ENCODE data around the gene RPS29.
"Not testable (repeated sequence)": the region's sequence is repeated elsewhere in the genome, so short reads cannot be mapped to it uniquely, and the experiment has no call there.

Gene RPS29

GRCh38 chr14:49622022-49622607 lies 35.9 kb upstream of the RPS29 start:
- TF ChIP-seq CTCF (IDR thresholded peaks at IDR 0.05; ENCODE audit: low read depth, low read length) = no peak
- peaks cover 50% of the 10 kb centered on the region for H3K36me3 ChIP-seq
- H3K4me3 ChIP-seq (ENCODE audit: low read depth, low read length) = peak overlapping the region; percentile 91

GRCh38 chr14:49621114-49621881 lies 35.1 kb upstream of the RPS29 start:
- Histone ChIP-seq H3K36me3 (peaks cover 47% of the 10 kb centered on the region), H3K4me1 (no peaks in the 10 kb centered on the region), H3K9me3 (no peaks in the 10 kb centered on the region), H3K4me3 (ENCODE audit: low read depth, low read length) (peak overlapping the region; percentile 91), H3K27me3 (no peaks in the 10 kb centered on the region)
- no peak; the same call in 1 of the 2 replicates for TF ChIP-seq CTCF (IDR thresholded peaks at IDR 0.05; ENCODE audit: low read depth, low read length)
- DNase-seq = peak; percentile 80

More at GRCh38 chr14:49622022-49622607, 35.9 kb upstream of the RPS29 start:
- Histone ChIP-seq H3K9me3 (no peaks in the 10 kb centered on the region), H3K4me1 (no peaks in the 10 kb centered on the region), H3K27me3 (no peaks in the 10 kb centered on the region)
- no peak for DNase-seq

- Histone ChIP-seq H3K9me3 (no peaks in the 10 kb centered on the region), H3K36me3 (peaks cover 39% of the 10 kb centered on the region), H3K4me1 (no peaks in the 10 kb centered on the region), H3K27me3 (no peaks in the 10 kb centered on the region), H3K4me3 (ENCODE audit: low read depth, low read length) (peak within 1 kb of the TSS; percentile 91)
- peak; percentile 99 for DNase-seq
- TF ChIP-seq CTCF (IDR thresholded peaks at IDR 0.05; ENCODE audit: low read depth, low read length) = peak; percentile 25
Measured at GRCh38 chr14:49620182-49621113, 34.3 kb upstream of the RPS29 start, which contains the start of the genes MGAT2 and RPL36AL. MGAT2 (plus strand) TSS chr14:49620799; CDS start chr14:49621269, 470 bp downstream. RPL36AL (minus strand) TSS chr14:49620626; CDS start chr14:49619104, 1,522 bp downstream.

- H3K36me3 ChIP-seq = peaks cover 37% of the 10 kb centered on the region
- no peaks in the 10 kb centered on the region for H3K27me3 ChIP-seq
- no peak for DNase-seq
- TF ChIP-seq CTCF (IDR thresholded peaks at IDR 0.05; ENCODE audit: low read depth, low read length) = no peak
- peak overlapping the region; percentile 91 for H3K4me3 ChIP-seq (ENCODE audit: low read depth, low read length)
- no peaks in the 10 kb centered on the region for H3K4me1 ChIP-seq
- no peaks in the 10 kb centered on the region for H3K9me3 ChIP-seq
Measured at GRCh38 chr14:49619730-49620129, 33.5 kb upstream of the RPS29 start.

- not testable (repeated sequence) for H3K9me3 ChIP-seq, H3K27me3 ChIP-seq, H3K4me1 ChIP-seq, DNase-seq
- Histone ChIP-seq H3K4me3 (ENCODE audit: low read depth, low read length) (peak overlapping the region; percentile 91), H3K36me3 (peaks cover 38% of the 10 kb centered on the region)
Measured at GRCh38 chr14:49619273-49619672, 33.1 kb upstream of the RPS29 start.

- H3K4me3 ChIP-seq (ENCODE audit: low read depth, low read length) = no peak overlapping the region
- TF ChIP-seq CTCF (IDR thresholded peaks at IDR 0.05; ENCODE audit: low read depth, low read length) = no peak
- peaks cover 37% of the 10 kb centered on the region for H3K36me3 ChIP-seq
- DNase-seq = no peak
- no peaks in the 10 kb centered on the region for H3K9me3 ChIP-seq
- H3K4me1 ChIP-seq = no peaks in the 10 kb centered on the region
- no peaks in the 10 kb centered on the region for H3K27me3 ChIP-seq
Measured at GRCh38 chr14:49617852-49618519, 31.8 kb upstream of the RPS29 start.

Measured in BE2C (cell line).